Measurements from ENCODE around the gene SUGCT.

GRCh38 chr7:40804477-40805215 lies 669.8 kb downstream of the SUGCT start:
- TF ChIP-seq CTCF (IDR thresholded peaks at IDR 0.05) (no peak), POLR2A (IDR thresholded peaks at IDR 0.05) (no peak), POLR2AphosphoS5 (IDR thresholded peaks at IDR 0.05) (no peak), EP300 (IDR thresholded peaks at IDR 0.05) (no peak)

Measured in stomach (tissue), 4 donors.